ENCODE results near the gene ATG3. TPM values are rescaled to one million over a fixed set of nuclear protein-coding genes. Genes with fewer than 3 reads are reported as not detected.
A peak's percentile ranks its signal among the peaks of the same experiment; 100 is the strongest.

Gene ATG3
- polyA plus RNA-seq, 1 donor (not counting 4 experiments of a cell fraction or from before 2014, with no cell fraction given): 61.3 TPM

DNA sequence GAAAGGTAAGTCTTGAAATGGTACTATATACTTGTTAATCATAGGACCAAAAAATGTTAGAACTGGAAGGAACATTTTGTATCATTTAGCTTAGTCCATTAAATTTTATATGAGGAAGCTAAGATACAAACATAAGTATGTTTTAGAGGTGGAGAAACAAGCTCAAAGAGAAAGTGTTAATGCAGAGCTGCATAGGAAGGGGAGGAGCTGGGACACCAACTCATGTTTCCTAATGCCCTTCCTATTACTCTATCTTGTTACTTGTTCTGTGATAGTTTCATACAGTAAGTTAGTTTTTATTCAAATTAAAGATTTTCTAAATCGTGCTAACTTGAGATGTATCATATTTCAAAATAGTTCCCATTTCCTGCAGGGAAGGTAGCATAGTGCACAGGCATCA is 7.5 kb upstream of the ATG3 start:
- TF ChIP-seq, protein P1, sequence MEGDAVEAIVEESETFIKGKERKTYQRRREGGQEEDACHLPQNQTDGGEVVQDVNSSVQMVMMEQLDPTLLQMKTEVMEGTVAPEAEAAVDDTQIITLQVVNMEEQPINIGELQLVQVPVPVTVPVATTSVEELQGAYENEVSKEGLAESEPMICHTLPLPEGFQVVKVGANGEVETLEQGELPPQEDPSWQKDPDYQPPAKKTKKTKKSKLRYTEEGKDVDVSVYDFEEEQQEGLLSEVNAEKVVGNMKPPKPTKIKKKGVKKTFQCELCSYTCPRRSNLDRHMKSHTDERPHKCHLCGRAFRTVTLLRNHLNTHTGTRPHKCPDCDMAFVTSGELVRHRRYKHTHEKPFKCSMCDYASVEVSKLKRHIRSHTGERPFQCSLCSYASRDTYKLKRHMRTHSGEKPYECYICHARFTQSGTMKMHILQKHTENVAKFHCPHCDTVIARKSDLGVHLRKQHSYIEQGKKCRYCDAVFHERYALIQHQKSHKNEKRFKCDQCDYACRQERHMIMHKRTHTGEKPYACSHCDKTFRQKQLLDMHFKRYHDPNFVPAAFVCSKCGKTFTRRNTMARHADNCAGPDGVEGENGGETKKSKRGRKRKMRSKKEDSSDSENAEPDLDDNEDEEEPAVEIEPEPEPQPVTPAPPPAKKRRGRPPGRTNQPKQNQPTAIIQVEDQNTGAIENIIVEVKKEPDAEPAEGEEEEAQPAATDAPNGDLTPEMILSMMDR (optimal IDR thresholded peaks at IDR 0.05 in 1 of 3, IDR thresholded peaks at IDR 0.05 in 1 of 3, conservative IDR thresholded peaks at IDR 0.05 in 1 of 3; ENCODE audit: extremely low read depth in 1 of 3, insufficient read depth in 2 of 3, low read length in 3 of 3): no peak
- TF ChIP-seq EZH2 (IDR thresholded peaks at IDR 0.05; ENCODE audit: low read length): no peak
- Histone ChIP-seq H3K27ac (ENCODE audit: control insufficient read depth, insufficient read depth, low read length) (no peak overlapping the region), H3K36me3 (ENCODE audit: control insufficient read depth in 2 of 2, extremely low read depth in 1 of 2, insufficient read depth in 2 of 2, low read length in 2 of 2) (peaks cover 0 to 5% of the 10 kb centered on the region in 2 experiments), H3K4me1 (ENCODE audit: control insufficient read depth, extremely low read depth, insufficient read depth, low read length) (no peaks in the 10 kb centered on the region), H2AFZ (ENCODE audit: control insufficient read depth, low read length) (no peak overlapping the region), H3K27me3 (ENCODE audit: control insufficient read depth, extremely low read depth, insufficient read depth, low read length) (no peaks in the 10 kb centered on the region), H3K9me3 (ENCODE audit: control insufficient read depth, low read depth, low read length) (no peaks in the 10 kb centered on the region), H4K20me1 (ENCODE audit: control insufficient read depth, extremely low read depth, insufficient read depth, low read length) (no peaks in the 10 kb centered on the region), H3K4me3 (ENCODE audit: control insufficient read depth in 2 of 3, extremely low read depth in 1 of 3, insufficient read depth in 2 of 3, low read depth in 1 of 3, low read length in 3 of 3) (no peak overlapping the region), H3K4me2 (ENCODE audit: control insufficient read depth, extremely low read depth, insufficient read depth, low read depth, low read length) (no peak overlapping the region), H3K9ac (ENCODE audit: control insufficient read depth, extremely low read depth, insufficient read depth, low read length) (no peak overlapping the region), H3K79me2 (ENCODE audit: control insufficient read depth, insufficient read depth, low read length) (no peaks in the 10 kb centered on the region), H3K9me1 (ENCODE audit: control insufficient read depth, extremely low read depth, insufficient read depth, low read length) (no peaks in the 10 kb centered on the region)
- DNase-seq (ENCODE audit: low read depth, low spot score) (no peak), FAIRE-seq (no peak)
- dilution Hi-C loops (cut with MboI; ENCODE audit: extremely low pct_ligation_motif_present, low sequenced_read_pairs): no loop called here

DNA sequence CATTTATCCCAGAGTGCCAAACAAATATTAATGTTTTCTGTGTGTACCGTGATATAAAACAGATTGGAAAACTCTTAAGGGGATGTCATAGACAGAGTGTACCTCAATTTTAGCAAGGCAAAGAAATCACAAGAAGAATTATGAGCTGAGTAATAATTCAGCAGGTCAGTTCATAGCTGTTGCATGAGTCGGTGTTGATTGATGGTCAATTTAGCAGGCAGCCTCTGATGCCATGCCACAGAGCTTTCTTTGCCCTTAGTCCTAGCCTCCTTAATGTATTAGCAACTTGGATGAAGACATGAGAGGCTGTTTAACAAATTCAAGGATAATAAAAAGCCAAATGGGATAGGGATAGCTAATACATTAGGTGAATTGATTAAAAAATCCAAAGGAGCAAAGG is 6.9 kb upstream of the ATG3 start:
- Histone ChIP-seq H3K9me1 (ENCODE audit: control insufficient read depth, extremely low read depth, insufficient read depth, low read length) (no peaks in the 10 kb centered on the region), H3K79me2 (ENCODE audit: control insufficient read depth, insufficient read depth, low read length) (no peaks in the 10 kb centered on the region), H3K4me3 (ENCODE audit: control insufficient read depth in 2 of 3, extremely low read depth in 1 of 3, insufficient read depth in 2 of 3, low read depth in 1 of 3, low read length in 3 of 3) (no peak overlapping the region), H3K27ac (ENCODE audit: control insufficient read depth, insufficient read depth, low read length) (no peak overlapping the region), H3K9me3 (ENCODE audit: control insufficient read depth, low read depth, low read length) (no peaks in the 10 kb centered on the region), H3K4me2 (ENCODE audit: control insufficient read depth, extremely low read depth, insufficient read depth, low read depth, low read length) (no peak overlapping the region), H3K36me3 (ENCODE audit: control insufficient read depth in 2 of 2, extremely low read depth in 1 of 2, insufficient read depth in 2 of 2, low read length in 2 of 2) (peaks cover 0 to 2% of the 10 kb centered on the region in 2 experiments), H4K20me1 (ENCODE audit: control insufficient read depth, extremely low read depth, insufficient read depth, low read length) (no peaks in the 10 kb centered on the region), H2AFZ (ENCODE audit: control insufficient read depth, low read length) (no peak overlapping the region), H3K4me1 (ENCODE audit: control insufficient read depth, extremely low read depth, insufficient read depth, low read length) (no peaks in the 10 kb centered on the region), H3K9ac (ENCODE audit: control insufficient read depth, extremely low read depth, insufficient read depth, low read length) (no peak overlapping the region), H3K27me3 (ENCODE audit: control insufficient read depth, extremely low read depth, insufficient read depth, low read length) (no peaks in the 10 kb centered on the region)
- DNase-seq (ENCODE audit: low read depth, low spot score) (no peak), FAIRE-seq (peak; percentile 43)
- dilution Hi-C loops (cut with MboI; ENCODE audit: extremely low pct_ligation_motif_present, low sequenced_read_pairs): no loop called here
- no peak for TF ChIP-seq EZH2 (IDR thresholded peaks at IDR 0.05; ENCODE audit: low read length)
- TF ChIP-seq, protein P1 (optimal IDR thresholded peaks at IDR 0.05 in 1 of 3, IDR thresholded peaks at IDR 0.05 in 1 of 3, conservative IDR thresholded peaks at IDR 0.05 in 1 of 3; ENCODE audit: extremely low read depth in 1 of 3, insufficient read depth in 2 of 3, low read length in 3 of 3): no peak
